HepG2 (cell line): ENCODE data around the gene MEF2A. TPM values are rescaled to one million over a fixed set of nuclear protein-coding genes. Genes with fewer than 3 reads are reported as not detected.

Experiments
- ATAC-seq: fragments of 200-7000 bp; cut with Tn5 transposase; 3 replicates; pipeline ENCODE4 v1.9.1; 2020; ENCODE audit warnings: mild to moderate bottlenecking, moderate library complexity
- BruUV-seq: library from RNA; stranded (reverse); fragments of 400-500 nt; replicated peaks from 2 replicates; lab custom pipeline; 2021; lab: Mats Ljungman, UMichigan
- CTCF ChIA-PET: fragments of 300-600 bp; formaldehyde crosslinking; extraction: SDS; loops from one replicate; lab custom pipeline; 2021; ENCODE audit warnings: low total read pairs, inconsistent platforms, low intra/inter-chr PET ratio; lab: Yijun Ruan, JAX
- POLR2A ChIA-PET: fragments of 350-600 bp; sonication (Branson Sonifier 250); formaldehyde crosslinking; loops from one replicate; lab custom pipeline; 2020; ENCODE audit warnings: antibody characterized with exemption, inconsistent platforms; lab: Yijun Ruan, JAX
- DNase-seq: peaks from one replicate; pipeline ENCODE4 v3.0.0-alpha.2; 2015; ENCODE audit warnings: low spot score
- FAIRE-seq: peaks from 3 replicates; lab custom pipeline; 2011; peaks lifted over from hg19 to GRCh38; lab: Jason Lieb, UNC
- H2AFZ ChIP-seq: one replicate; pipeline ENCODE4 v1.6.1; 2011; ENCODE audit warnings: low read length, inconsistent platforms
- H3K27ac ChIP-seq: fragments of 300-600 bp; 3 replicates; pipeline ENCODE4 v1.8.0; 2011; ENCODE audit warnings: mixed run types, mild to moderate bottlenecking, mixed read lengths, low read length, inconsistent platforms; ENCODE audit not compliant: insufficient read depth; ENCODE audit errors: extremely low read length
- H3K27me3 ChIP-seq, 2 experiments: fragments of 200-600 bp in 1 of 2; 2 replicates in 1 of 2; 3 replicates in 1 of 2; pipeline versions ENCODE4 v1.6.0 to v1.8.0; 2011; ENCODE audit warnings: low read length in 2 of 2, mild to moderate bottlenecking in 2 of 2, moderate library complexity in 2 of 2, inconsistent platforms in 1 of 2; ENCODE audit not compliant: insufficient read depth in 2 of 2, control insufficient read depth in 1 of 2
- H3K36me3 ChIP-seq, 2 experiments: fragments of 200-600 bp in 1 of 2; replicated peaks in 1 of 2; 2 replicates in 1 of 2; 3 replicates in 1 of 2; pipeline versions ENCODE4 v1.5.1 to v1.8.0; 2011; ENCODE audit warnings: low read length in 2 of 2, inconsistent platforms in 1 of 2; ENCODE audit not compliant: insufficient read depth in 2 of 2, control insufficient read depth in 1 of 2
- H3K4me1 ChIP-seq: 2 replicates; pipeline ENCODE4 v1.5.1; 2012; ENCODE audit warnings: low read length, inconsistent platforms; ENCODE audit not compliant: insufficient read depth
- H3K4me2 ChIP-seq: 2 replicates; pipeline ENCODE4 v1.6.0; 2011; ENCODE audit warnings: low read depth, low read length, inconsistent platforms
- H3K4me3 ChIP-seq, 3 experiments: fragments of 200-600 bp in 1 of 3; sonication (generic), shearing (Covaris generic) in 1 of 3; replicated peaks in 1 of 3; 2 replicates each; pipeline ENCODE4 v1.5.1; 2011 to 2016; ENCODE audit warnings: low read length in 3 of 3, inconsistent platforms in 2 of 3, low read depth in 2 of 3, mild to moderate bottlenecking in 2 of 3, control low read depth in 1 of 3, mixed read lengths in 1 of 3; ENCODE audit not compliant: insufficient read depth in 1 of 3
- H3K79me2 ChIP-seq: one replicate; pipeline ENCODE4 v1.6.1; 2011; ENCODE audit warnings: low read length, inconsistent platforms; ENCODE audit not compliant: insufficient read depth
- H3K9ac ChIP-seq: 2 replicates; pipeline ENCODE4 v1.6.0; 2011; ENCODE audit warnings: mild to moderate bottlenecking, low read depth, low read length, inconsistent platforms; ENCODE audit not compliant: insufficient read depth
- H3K9me3 ChIP-seq: 2 replicates; pipeline ENCODE4 v1.5.1; 2012; ENCODE audit warnings: mild to moderate bottlenecking, low read length
- H4K20me1 ChIP-seq: 2 replicates; pipeline ENCODE4 v1.6.0; 2011; ENCODE audit warnings: inconsistent platforms, mild to moderate bottlenecking, low read length, moderate library complexity; ENCODE audit not compliant: insufficient read depth
- ATF7-NPFF ChIP-seq: sonication (generic); formaldehyde crosslinking; IDR thresholded peaks from 2 replicates; pipeline ENCODE4 v1.8.1; 2023; ENCODE audit warnings: mild to moderate bottlenecking, low read depth, missing genetic modification reagents, moderate library complexity
- NAIF1 ChIP-seq: sonication (generic); formaldehyde crosslinking; IDR thresholded peaks from 2 replicates; pipeline ENCODE4 v1.5.0; 2020; ENCODE audit warnings: mild to moderate bottlenecking, missing genetic modification reagents, borderline replicate concordance
- NR1H2 ChIP-seq: sonication (generic); formaldehyde crosslinking; IDR thresholded peaks from 2 replicates; pipeline ENCODE4 v1.8.1; 2022; ENCODE audit warnings: low read depth, missing genetic modification reagents, borderline replicate concordance
- RAD51 ChIP-seq: fragments of 450-650 bp; IDR thresholded peaks from 2 replicates; pipeline ENCODE4 v1.6.1; 2016; ENCODE audit warnings: borderline replicate concordance
- RORA ChIP-seq: sonication (generic); formaldehyde crosslinking; IDR thresholded peaks from 2 replicates; pipeline ENCODE4 v1.5.0; 2020; ENCODE audit warnings: mild to moderate bottlenecking, missing genetic modification reagents, moderate library complexity
- THAP11 ChIP-seq: IDR thresholded peaks from 2 replicates; pipeline ENCODE4 v1.6.1; 2016; ENCODE audit warnings: missing biosample characterization, missing genetic modification reagents
- ZNF281 ChIP-seq: sonication (generic); formaldehyde crosslinking; IDR thresholded peaks from 2 replicates; pipeline ENCODE4 v1.4.0; 2020; ENCODE audit warnings: missing genetic modification reagents, borderline replicate concordance
- ZNF512B ChIP-seq: sonication (generic); formaldehyde crosslinking; IDR thresholded peaks from 2 replicates; pipeline ENCODE4 v1.5.1; 2020; ENCODE audit warnings: missing genetic modification reagents, mild to moderate bottlenecking, borderline replicate concordance
- WGBS: methylation state at CpG from one replicate; pipeline ENCODE4 v1.1.6; 2017; ENCODE audit warnings: low lambda C conversion rate; 5-methylcytosine and 5-hydroxymethylcytosine counted together
- in situ Hi-C: cut with HindIII; loops from 2 replicates; pipeline ENCODE4 v1.10.0; 2017; ENCODE audit warnings: low pct_unique_long_range_greater_than_20kb; ENCODE audit not compliant: extremely low pct_ligation_motif_present
- intact Hi-C: fragments of 100-400 bp; cut with micrococcal nuclease; formaldehyde crosslinking; loops from one replicate; pipeline ENCODE4 v1.10.0; 2022; ENCODE audit not compliant: unreplicated experiment
- polyA plus RNA-seq, 8 experiments: library from polyadenylated mRNA; depleted of rRNA in 3 of 8; stranded (reverse) in 7 of 8; unstranded in 1 of 8; fragments of >200 nt; fragmentation: Illumina TruSeq in 4 of 8; extraction: Trizol in 4 of 8; gene quantifications; 2 replicates each; pipeline versions ENCODE4 v1.2.1 to v1.2.3, GENCODE V29; 2011 to 2016; ENCODE audit warnings: low read depth in 4 of 8, missing spikeins in 1 of 8, mixed read lengths in 1 of 8; ENCODE audit not compliant: insufficient read depth in 1 of 8
- total RNA-seq, 5 experiments: library from RNA; depleted of rRNA; stranded (reverse); fragments of >200 nt; fragmentation: Illumina TruSeq; extraction: Trizol; gene quantifications; 2 replicates each; pipeline ENCODE4 v1.2.3, GENCODE V29; 2016; ENCODE audit warnings: low read depth in 1 of 5
- TF ChIP-seq, protein P1 (sequence below): IDR thresholded peaks from 2 replicates; pipeline ENCODE4 v1.6.1; 2018; ENCODE audit warnings: missing genetic modification reagents

MEF2A gene
- total and polyA plus RNA-seq, 2 of the 13 experiments (the other 11 are each of a cell fraction or from before 2014, with no cell fraction given), result 15.2 to 24.4 TPM

GRCh38 chr15:99561476-99562230, 4.1 kb upstream of the MEF2A start:
- no peaks in the 10 kb centered on the region for H3K36me3 ChIP-seq
- no peaks in the 10 kb centered on the region for H4K20me1 ChIP-seq
- peaks cover 28% of the 10 kb centered on the region for H3K4me1 ChIP-seq
- 67% methylated on average over 10 of the region's 10 CpGs for WGBS
- H2AFZ ChIP-seq, result no peak overlapping the region
- POLR2A ChIA-PET, result no interaction called here
- FAIRE-seq (no peak), DNase-seq (no peak), ATAC-seq (no peak)
- H3K4me3 ChIP-seq, result no peak overlapping the region
- no peak overlapping the region for H3K9ac ChIP-seq
- no TSS peak for BruUV-seq
- no peaks in the 10 kb centered on the region for H3K9me3 ChIP-seq
- TF ChIP-seq RAD51 (peak; percentile 57; the same call in 1 of the 2 replicates), ZNF281 (CRISPR knock-in tag) (no peak)
- H3K79me2 ChIP-seq, result peaks cover 4% of the 10 kb centered on the region
- intact Hi-C loops (loop anchor here (1.0 to 5.0 kb wide), 2 partner anchors 9 to 104 kb away; no protein-coding TSS in a partner anchor), in situ Hi-C loops (loop anchor here (10.0 kb wide), 1 partner anchor 127 kb away; no protein-coding TSS in a partner anchor)
- H3K4me2 ChIP-seq, result no peak overlapping the region; the same call in 1 of the 2 replicates
- no peak overlapping the region for H3K27ac ChIP-seq
- H3K27me3 ChIP-seq, result peaks cover 0 to 5% of the 10 kb centered on the region in 2 experiments; a peak in 2 of 5 replicates
- CTCF ChIA-PET, result no interaction called here

- Histone ChIP-seq H3K4me3 (no peak overlapping the region), H3K27me3 (peaks cover 0 to 5% of the 10 kb centered on the region in 2 experiments; a peak in 2 of 5 replicates), H3K4me2 (no peak overlapping the region; the same call in 1 of the 2 replicates), H4K20me1 (no peaks in the 10 kb centered on the region; the same call in 1 of the 2 replicates), H3K79me2 (peaks cover 9% of the 10 kb centered on the region), H3K9me3 (no peaks in the 10 kb centered on the region), H3K4me1 (peaks cover 28% of the 10 kb centered on the region), H3K27ac (no peak overlapping the region), H3K36me3 (no peaks in the 10 kb centered on the region), H2AFZ (no peak overlapping the region), H3K9ac (no peak overlapping the region)
- in situ Hi-C loops, result loop anchor here (10.0 kb wide), 1 partner anchor 127 kb away; no protein-coding TSS in a partner anchor
- CTCF ChIA-PET, result no interaction called here
- 26% methylated on average over 2 of the region's 2 CpGs for WGBS
- ATAC-seq, result no peak
- POLR2A ChIA-PET, result no interaction called here
- intact Hi-C loops, result loop anchor here (5.0 kb wide), 1 partner anchor 105 kb away; no protein-coding TSS in a partner anchor
- BruUV-seq, result no TSS peak
- FAIRE-seq, result no peak
- DNase-seq, result no peak
- TF ChIP-seq RORA (CRISPR knock-in tag), result no peak
- TF ChIP-seq, protein P1, sequence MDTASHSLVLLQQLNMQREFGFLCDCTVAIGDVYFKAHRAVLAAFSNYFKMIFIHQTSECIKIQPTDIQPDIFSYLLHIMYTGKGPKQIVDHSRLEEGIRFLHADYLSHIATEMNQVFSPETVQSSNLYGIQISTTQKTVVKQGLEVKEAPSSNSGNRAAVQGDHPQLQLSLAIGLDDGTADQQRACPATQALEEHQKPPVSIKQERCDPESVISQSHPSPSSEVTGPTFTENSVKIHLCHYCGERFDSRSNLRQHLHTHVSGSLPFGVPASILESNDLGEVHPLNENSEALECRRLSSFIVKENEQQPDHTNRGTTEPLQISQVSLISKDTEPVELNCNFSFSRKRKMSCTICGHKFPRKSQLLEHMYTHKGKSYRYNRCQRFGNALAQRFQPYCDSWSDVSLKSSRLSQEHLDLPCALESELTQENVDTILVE (CRISPR knock-in tag), result no peak
- no peak for TF ChIP-seq NAIF1 (CRISPR knock-in tag)
- TF ChIP-seq NR1H2 (CRISPR knock-in tag), result no peak
- no peak for TF ChIP-seq ZNF512B (CRISPR knock-in tag)
- TF ChIP-seq THAP11 (CRISPR knock-in tag), result no peak
- TF ChIP-seq ATF7-NPFF, result no peak
These were observed 3.5 kb upstream of the MEF2A start for GRCh38 chr15:99562238-99562637.
